Hindlimb muscle (tissue), 1 donor: ENCODE data around the gene ADGB. TPM values are rescaled to one million over a fixed set of nuclear protein-coding genes. Genes with fewer than 3 reads are reported as not detected.

Source experiments
- DNase-seq: peaks from one replicate; pipeline ENCODE4 v3.0.0-alpha.2; 2013
- polyA plus RNA-seq: library from polyadenylated mRNA; unstranded; fragments of 120-200 nt; gene quantifications from one replicate; pipeline ENCODE4 v1.2.1, GENCODE V29; 2013; ENCODE audit not compliant: insufficient read length

The ADGB gene
- polyA plus RNA-seq, 1 donor = not detected

- DNase-seq = no peak
Measured at GRCh38 chr6:146635165-146635564, 36.4 kb downstream of the ADGB start.

DNA sequence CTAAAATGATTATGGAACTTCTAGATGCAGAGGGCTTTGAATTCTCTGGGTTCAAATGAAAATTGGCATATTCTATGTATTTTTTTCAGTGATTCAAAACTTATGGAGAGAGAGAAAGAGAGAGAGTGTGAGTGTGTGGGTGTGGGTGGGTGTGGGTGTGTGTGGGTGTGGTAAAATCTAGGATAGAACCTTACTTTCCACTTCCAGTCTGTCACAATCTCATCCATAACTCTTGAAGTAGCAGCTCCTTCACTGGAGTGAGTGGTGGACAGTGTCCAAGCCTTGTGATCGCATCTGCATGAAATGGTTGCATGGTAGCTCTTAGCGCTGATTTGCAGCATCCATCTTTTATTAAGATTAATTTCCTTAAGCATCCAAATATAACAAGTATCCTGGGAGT, 37.7 kb downstream of the ADGB start:
- DNase-seq = no peak

GRCh38 chr6:146642921-146643320, 44.1 kb downstream of the ADGB start:
- DNase-seq = no peak

GRCh38 chr6:146650799-146651481, 52.2 kb downstream of the ADGB start:
- no peak for DNase-seq

DNA sequence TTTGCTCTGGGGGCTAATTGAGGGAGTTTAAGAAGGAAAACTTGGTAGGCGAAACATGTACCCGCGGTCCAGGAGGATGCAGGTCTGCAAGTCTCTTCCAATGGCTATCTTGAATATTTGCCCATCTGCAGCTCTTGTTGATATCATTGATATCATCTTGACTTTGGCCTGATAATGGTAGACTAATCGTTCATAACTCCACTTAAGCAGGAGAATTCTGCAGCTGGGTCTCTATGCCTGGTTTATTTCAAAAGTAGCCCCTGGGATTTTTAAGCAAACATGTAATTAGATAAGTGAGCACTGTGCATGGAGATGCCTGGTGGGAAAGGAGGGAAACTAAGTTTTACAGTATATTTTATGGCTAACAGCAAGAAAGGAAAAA, 52.7 kb downstream of the ADGB start:
- DNase-seq = no peak

DNA sequence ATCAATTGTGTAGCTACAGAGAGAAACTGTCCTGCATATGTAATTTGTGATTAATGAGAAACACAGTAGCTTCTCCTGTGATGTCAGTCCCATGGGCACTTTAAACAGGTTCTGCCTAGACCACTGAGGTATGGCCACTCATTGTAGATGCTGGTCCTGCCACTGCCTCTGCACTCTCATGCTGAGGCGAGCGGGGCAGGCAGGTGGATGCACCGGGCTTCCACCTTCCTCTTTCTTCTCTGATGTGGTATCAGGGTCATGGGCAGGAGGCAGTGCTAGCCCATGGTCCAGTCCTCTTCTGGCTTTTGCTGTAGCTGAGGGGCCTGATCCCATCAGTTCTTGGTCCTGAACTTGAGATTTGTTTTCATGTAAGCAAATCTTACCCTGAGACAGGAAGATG, 58.7 kb downstream of the ADGB start:
- no peak for DNase-seq

DNA sequence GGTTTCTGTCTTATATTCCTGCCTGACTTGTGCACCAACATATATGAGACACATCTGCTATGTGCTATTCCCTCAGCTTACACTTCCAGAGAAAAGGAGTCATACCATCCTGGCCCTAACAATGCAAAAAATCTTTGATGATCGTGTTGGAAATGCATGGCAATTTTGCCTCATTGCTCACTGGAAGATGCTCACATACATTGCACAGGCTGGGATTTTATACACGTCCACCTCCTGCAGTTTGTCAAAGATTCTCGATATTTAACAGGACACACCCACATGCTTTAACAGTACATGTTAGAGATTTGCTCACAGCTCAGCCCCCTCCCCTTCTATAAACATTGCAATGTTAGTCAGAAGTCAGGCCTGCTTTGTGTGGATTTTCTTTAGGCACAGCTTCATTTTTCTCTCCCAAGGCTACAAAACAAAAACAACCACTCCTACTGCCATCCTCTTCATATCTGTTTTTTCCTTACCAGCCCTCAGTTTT, 66.1 kb downstream of the ADGB start:
- DNase-seq = no peak

- DNase-seq = no peak
Measured at GRCh38 chr6:146666909-146667308, 68.1 kb downstream of the ADGB start.

- DNase-seq = no peak
Measured at GRCh38 chr6:146670161-146670560, 71.4 kb downstream of the ADGB start.

DNA sequence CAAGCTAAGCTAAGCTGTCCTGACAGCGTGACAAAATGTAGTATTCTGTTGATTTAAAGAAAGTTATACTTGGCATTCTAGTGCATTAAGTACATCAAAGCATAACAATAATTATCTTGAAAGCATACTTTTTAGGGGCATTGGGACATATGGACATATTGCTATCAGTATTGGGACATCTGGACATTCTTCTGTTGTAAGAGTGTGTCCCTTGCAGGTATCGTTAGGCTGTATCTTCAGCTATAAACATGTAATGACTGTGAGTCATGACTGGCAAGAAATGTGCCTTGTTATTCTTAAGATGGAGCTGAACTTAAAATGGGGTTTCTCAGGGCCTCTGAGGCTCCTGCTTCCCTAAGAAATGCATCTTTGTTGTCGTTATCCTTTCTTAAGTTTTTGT, 74.3 kb downstream of the ADGB start:
- DNase-seq = no peak

- peak; percentile 5 for DNase-seq
Measured at GRCh38 chr6:146679386-146679785, 80.6 kb downstream of the ADGB start.

GRCh38 chr6:146682919-146683318, 84.1 kb downstream of the ADGB start:
- no peak for DNase-seq

DNA sequence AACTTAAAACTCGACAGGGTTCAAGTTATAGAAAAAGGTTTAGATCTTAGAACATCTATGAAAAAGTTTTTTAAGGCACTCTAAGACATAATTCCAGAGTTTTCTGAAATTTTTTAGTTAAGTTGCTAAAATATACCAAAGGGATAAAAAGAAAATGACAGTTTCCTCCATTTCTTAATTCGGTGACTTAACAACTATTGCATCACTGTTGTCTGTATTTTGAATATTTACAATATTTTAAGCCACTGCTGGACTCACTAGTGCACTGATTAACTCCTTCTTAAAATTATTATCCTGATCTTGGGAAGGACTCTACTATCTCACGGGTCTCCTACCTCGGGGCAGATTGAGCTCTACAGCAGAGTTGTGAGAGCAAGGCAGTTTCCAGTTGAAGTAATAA, 91.0 kb downstream of the ADGB start:
- DNase-seq = no peak

DNA sequence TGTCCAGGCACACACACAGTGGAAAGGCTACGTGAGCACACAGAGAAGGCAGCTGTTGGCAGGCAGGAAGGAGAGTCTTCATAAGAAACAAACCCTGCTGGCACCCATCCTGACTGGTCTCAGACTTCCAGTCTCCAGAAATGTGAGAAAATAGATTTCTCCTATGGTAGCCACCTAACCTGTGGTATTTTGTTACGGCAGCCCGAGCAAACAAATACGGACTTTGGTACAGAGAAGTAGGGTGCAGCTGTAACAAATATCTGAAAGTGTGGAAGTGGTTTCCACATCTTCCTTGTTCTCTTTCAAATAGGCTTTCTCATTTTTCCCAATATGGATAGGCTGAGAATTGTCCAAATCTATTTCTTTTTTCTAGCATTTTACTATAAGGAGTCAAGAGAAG, 94.6 kb downstream of the ADGB start:
- no peak for DNase-seq

GRCh38 chr6:146697921-146698320, 99.1 kb downstream of the ADGB start:
- no peak for DNase-seq

GRCh38 chr6:146700078-146700686, 101.4 kb downstream of the ADGB start:
- DNase-seq = peak; percentile 69

GRCh38 chr6:146701632-146702031, 102.9 kb downstream of the ADGB start:
- DNase-seq = no peak

DNA sequence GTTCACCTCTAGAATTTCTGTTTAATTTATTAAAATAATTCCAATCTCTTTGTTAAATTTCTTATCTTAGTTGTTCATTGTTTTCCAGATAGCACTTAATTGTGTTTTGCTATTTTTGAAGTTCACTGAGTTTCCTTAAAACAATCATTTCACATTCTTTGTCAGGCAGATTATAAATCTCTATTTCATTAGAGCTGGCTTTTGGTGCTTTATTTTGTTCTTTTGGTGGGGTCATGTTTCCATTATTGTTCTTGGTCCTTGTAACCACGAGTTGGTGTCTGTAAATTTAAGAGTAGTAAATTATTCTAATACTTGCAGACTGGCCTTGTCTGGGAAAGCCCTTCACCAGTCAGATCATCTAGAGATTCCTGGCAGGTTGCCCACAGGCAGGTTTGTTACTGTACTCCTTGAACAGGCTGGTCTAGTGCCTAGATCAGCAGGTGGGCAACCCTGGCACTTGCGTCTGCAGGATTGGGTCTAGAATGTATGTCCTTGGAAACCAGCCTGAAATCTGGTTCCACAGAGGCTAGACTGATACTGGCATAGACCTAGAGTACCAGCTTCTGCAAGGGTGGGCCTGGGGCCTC, 110.4 kb downstream of the ADGB start:
- DNase-seq = no peak

DNA sequence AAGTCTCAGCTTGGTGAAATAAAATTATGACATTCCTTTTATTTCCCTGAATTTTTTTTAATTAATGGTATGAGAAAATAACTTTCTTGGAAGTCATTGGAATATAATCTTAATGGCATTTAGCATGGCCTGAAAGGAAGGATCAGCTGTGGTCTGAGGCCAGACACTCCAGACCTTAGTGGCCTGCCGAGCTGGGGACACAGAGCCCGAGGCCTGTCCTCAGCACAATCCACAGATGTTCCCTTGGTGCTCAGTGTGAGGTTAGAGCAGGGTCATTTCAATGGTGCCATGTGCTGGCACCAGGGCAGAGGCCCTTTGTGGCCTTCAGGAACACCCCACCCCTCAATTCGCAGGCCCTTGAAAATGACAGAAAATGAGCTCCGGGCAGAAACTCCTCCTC, 120.6 kb downstream of the ADGB start:
- DNase-seq = no peak

DNA sequence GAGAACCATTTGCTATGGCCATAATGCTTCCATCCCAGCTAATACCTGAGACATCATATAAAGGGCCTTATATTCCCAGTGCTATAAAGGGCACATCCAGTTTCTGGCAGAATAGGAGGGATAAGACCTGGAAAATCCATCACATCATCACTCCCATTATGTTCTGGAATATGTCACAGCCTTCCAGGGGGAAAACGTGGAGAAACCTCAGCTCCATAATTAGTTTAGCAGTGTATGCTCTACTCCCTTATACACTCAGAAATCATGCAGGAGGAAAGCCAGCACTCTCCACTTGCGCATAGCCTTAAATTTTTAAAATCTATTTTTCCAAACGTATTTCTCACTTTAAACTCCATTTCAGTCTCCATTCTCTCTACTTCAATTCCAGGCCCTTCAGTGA, 140.9 kb downstream of the ADGB start:
- DNase-seq = peak; percentile 4

DNA sequence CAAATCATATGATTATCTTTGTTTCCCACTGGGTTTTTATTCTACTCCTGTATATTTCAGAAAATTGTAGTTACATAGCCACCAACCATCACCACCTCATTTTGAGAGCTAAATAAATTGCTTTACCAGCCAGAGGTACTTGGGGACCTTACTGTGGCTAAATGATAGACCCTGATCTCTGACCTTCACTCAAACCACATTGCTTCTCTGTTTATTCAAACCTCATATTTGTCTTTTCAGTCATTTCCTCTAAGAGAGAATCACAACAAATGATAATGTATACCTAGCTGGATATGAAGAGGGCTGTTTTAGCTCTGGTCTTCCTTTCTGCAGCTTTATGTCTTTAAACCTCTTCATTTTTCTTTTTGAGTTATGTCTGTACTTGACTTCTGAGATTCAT, 142.8 kb downstream of the ADGB start:
- no peak for DNase-seq

GRCh38 chr6:146753306-146753705, 154.5 kb downstream of the ADGB start:
- DNase-seq = no peak

DNA sequence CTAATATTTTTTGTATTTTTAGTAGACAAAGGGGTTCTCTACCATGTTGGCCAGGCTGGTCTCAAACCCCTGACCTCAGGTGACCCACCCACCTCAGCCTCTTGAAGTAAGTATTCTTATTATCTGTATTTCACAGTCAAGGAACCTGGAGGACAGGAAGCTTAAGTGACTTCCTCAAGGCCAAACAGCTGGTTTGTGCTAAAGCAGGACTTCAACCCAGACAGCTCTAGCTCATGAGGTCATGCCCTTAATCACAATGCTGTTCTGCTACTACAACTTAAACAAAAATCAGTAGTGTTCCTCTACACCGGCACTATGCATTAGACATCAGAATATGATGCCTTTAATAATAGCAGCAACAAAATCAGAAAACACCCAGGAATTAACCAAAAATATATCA, 168.9 kb downstream of the ADGB start:
- no peak for DNase-seq

DNA sequence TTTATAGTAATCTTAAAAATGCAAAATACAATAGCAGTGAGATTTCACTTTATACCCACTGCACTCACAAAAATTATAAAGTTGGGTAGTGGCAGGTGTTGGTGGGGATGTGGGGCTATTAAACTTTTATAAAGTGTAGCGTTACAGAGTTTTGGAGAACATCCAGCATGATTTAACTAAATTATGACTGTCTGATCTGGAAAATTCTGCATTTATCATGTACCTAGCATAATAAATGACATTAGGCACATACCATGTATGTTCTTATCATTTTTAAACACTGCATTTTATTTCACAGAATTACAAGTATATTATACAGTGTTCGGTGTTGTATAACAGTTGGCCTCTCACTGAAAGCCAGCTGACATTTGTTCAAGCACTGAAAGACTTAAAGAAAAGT, 169.9 kb downstream of the ADGB start:
- DNase-seq = no peak
